ENCODE results near the gene SENP3.

GRCh38 chr17:7577327-7578199 lies 15.8 kb downstream of the SENP3 start:
- TF ChIP-seq, protein P1, sequence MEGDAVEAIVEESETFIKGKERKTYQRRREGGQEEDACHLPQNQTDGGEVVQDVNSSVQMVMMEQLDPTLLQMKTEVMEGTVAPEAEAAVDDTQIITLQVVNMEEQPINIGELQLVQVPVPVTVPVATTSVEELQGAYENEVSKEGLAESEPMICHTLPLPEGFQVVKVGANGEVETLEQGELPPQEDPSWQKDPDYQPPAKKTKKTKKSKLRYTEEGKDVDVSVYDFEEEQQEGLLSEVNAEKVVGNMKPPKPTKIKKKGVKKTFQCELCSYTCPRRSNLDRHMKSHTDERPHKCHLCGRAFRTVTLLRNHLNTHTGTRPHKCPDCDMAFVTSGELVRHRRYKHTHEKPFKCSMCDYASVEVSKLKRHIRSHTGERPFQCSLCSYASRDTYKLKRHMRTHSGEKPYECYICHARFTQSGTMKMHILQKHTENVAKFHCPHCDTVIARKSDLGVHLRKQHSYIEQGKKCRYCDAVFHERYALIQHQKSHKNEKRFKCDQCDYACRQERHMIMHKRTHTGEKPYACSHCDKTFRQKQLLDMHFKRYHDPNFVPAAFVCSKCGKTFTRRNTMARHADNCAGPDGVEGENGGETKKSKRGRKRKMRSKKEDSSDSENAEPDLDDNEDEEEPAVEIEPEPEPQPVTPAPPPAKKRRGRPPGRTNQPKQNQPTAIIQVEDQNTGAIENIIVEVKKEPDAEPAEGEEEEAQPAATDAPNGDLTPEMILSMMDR (IDR thresholded peaks at IDR 0.05; ENCODE audit: poor library complexity) = no peak
- no peak for TF ChIP-seq EZH2phosphoT487 (IDR thresholded peaks at IDR 0.05; ENCODE audit: low read depth, severe bottlenecking, unreplicated experiment)
